Neural cell (in vitro differentiated cells): ENCODE measurements around the gene MYF6.

Experiments used
- EP300 ChIP-seq: fragments of 450-650 bp; conservative IDR thresholded peaks from 2 replicates; pipeline ENCODE4 v1.6.1; 2014; ENCODE audit warnings: antibody characterized with exemption, mild to moderate bottlenecking, moderate library complexity; ENCODE audit not compliant: poor library complexity, severe bottlenecking
- EZH2 ChIP-seq: fragments of 200-600, 300-800 bp; shearing (Covaris generic), sonication (generic); IDR thresholded peaks from 2 replicates; pipeline ENCODE4 v1.6.1; 2014; ENCODE audit warnings: antibody characterized with exemption, low read length, borderline replicate concordance, mild to moderate bottlenecking; ENCODE audit not compliant: insufficient read depth, poor library complexity, severe bottlenecking
- MXI1 ChIP-seq: fragments of 450-650 bp; conservative IDR thresholded peaks from 2 replicates; pipeline ENCODE4 v1.6.1; 2014; ENCODE audit warnings: antibody characterized with exemption, mild to moderate bottlenecking; ENCODE audit not compliant: poor library complexity, severe bottlenecking
- POLR2AphosphoS5 ChIP-seq: IDR thresholded peaks from 2 replicates; pipeline ENCODE4 v1.6.1; 2012
- RAD21 ChIP-seq: fragments of 450-650 bp; conservative IDR thresholded peaks from 2 replicates; pipeline ENCODE4 v1.6.1; 2014; ENCODE audit warnings: antibody characterized with exemption, mild to moderate bottlenecking, moderate library complexity
- SMC3 ChIP-seq: fragments of 450-650 bp; conservative IDR thresholded peaks from 2 replicates; pipeline ENCODE4 v1.6.1; 2014; ENCODE audit warnings: antibody characterized with exemption, mild to moderate bottlenecking, moderate library complexity; ENCODE audit not compliant: poor library complexity
- TF ChIP-seq, protein P1 (sequence below): fragments of 450-650 bp; IDR thresholded peaks from 2 replicates; pipeline ENCODE4 v1.5.1; 2014; ENCODE audit warnings: antibody characterized with exemption, mild to moderate bottlenecking, moderate library complexity; ENCODE audit not compliant: poor library complexity, severe bottlenecking
- TF ChIP-seq, protein P2 (sequence below): IDR thresholded peaks from 2 replicates; pipeline ENCODE4 v1.6.1; 2012; ENCODE audit warnings: borderline replicate concordance

GRCh38 chr12:80676856-80677255 lies 30.6 kb upstream of the MYF6 start:
- TF ChIP-seq POLR2AphosphoS5 (no peak), RAD21 (no peak), EP300 (no peak), EZH2 (no peak), MXI1 (no peak), SMC3 (no peak)
- TF ChIP-seq, protein P1, sequence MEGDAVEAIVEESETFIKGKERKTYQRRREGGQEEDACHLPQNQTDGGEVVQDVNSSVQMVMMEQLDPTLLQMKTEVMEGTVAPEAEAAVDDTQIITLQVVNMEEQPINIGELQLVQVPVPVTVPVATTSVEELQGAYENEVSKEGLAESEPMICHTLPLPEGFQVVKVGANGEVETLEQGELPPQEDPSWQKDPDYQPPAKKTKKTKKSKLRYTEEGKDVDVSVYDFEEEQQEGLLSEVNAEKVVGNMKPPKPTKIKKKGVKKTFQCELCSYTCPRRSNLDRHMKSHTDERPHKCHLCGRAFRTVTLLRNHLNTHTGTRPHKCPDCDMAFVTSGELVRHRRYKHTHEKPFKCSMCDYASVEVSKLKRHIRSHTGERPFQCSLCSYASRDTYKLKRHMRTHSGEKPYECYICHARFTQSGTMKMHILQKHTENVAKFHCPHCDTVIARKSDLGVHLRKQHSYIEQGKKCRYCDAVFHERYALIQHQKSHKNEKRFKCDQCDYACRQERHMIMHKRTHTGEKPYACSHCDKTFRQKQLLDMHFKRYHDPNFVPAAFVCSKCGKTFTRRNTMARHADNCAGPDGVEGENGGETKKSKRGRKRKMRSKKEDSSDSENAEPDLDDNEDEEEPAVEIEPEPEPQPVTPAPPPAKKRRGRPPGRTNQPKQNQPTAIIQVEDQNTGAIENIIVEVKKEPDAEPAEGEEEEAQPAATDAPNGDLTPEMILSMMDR: no peak
- TF ChIP-seq, protein P2, sequence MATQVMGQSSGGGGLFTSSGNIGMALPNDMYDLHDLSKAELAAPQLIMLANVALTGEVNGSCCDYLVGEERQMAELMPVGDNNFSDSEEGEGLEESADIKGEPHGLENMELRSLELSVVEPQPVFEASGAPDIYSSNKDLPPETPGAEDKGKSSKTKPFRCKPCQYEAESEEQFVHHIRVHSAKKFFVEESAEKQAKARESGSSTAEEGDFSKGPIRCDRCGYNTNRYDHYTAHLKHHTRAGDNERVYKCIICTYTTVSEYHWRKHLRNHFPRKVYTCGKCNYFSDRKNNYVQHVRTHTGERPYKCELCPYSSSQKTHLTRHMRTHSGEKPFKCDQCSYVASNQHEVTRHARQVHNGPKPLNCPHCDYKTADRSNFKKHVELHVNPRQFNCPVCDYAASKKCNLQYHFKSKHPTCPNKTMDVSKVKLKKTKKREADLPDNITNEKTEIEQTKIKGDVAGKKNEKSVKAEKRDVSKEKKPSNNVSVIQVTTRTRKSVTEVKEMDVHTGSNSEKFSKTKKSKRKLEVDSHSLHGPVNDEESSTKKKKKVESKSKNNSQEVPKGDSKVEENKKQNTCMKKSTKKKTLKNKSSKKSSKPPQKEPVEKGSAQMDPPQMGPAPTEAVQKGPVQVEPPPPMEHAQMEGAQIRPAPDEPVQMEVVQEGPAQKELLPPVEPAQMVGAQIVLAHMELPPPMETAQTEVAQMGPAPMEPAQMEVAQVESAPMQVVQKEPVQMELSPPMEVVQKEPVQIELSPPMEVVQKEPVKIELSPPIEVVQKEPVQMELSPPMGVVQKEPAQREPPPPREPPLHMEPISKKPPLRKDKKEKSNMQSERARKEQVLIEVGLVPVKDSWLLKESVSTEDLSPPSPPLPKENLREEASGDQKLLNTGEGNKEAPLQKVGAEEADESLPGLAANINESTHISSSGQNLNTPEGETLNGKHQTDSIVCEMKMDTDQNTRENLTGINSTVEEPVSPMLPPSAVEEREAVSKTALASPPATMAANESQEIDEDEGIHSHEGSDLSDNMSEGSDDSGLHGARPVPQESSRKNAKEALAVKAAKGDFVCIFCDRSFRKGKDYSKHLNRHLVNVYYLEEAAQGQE: no peak
